GM12873 (cell line): ENCODE data around the gene METTL4.
A peak's percentile ranks its signal among the peaks of the same experiment; 100 is the strongest.

Experiments
- CTCF ChIP-seq: IDR thresholded peaks from 2 replicates; pipeline ENCODE4 v1.5.1; 2012; ENCODE audit warnings: low read depth, mild to moderate bottlenecking, moderate library complexity, low read length, control low read depth; ENCODE audit not compliant: insufficient read depth; ENCODE audit errors: missing control alignments

METTL4 gene

DNA sequence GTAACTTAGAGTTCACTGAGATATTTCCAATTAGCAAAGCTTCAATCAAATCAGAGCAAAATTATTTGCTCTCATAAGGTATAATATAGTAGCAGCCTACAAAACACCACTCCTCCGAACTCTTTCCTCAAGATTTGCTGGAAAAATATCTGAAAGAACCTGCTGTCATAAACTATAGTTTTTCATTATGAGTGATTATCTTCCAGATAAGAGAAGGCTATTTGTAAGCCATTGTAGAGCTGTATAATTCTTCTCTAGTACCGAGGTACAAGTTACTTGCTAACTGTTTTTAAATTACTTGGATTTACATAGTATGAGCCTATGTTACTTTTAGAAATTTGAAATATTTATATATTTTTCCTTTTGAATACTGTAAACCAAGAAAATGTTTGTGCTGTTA lies 2.1 kb upstream of the METTL4 start:
- TF ChIP-seq CTCF = no peak

DNA sequence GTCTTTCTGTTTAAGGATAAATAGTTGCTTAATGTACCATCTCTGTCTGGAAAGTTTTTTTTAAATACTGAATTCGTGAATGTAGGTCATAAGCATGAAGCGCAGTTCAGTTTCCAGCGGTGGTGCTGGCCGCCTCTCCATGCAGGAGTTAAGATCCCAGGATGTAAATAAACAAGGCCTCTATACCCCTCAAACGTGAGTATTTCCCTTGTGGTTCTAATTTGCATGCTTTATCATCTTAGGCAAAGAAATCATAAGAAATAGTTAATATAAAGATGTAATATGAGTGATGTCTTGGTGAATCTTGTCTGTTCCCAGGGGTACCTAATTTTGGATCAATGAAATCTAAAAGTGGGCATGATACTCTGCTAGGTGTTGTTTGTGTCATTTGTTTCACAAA lies 1.6 kb upstream of the METTL4 start:
- TF ChIP-seq CTCF = no peak

DNA sequence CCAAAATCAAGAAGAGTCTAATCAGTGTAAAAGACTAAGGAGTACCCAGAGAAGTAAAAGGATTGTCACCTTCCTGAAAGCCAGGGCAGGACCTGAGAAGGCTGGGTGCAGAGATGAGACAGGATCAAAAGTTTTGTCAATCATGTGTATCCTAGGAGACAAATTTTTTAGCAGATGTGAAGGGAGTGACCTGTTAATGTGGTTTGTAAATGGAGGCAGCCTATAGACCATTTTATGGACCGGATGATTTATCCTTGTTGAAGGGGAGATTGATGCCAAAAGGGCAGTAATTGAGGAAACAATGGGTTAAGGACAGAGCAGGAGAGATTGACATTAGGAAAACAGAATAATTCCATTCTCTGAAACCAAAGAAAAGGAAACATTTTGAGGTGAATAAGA lies 865 bp upstream of the METTL4 start:
- TF ChIP-seq CTCF = no peak

GRCh38 chr18:2570772-2571199 lies 519 bp downstream of the METTL4 start:
- TF ChIP-seq CTCF = peak; percentile 4

- no peak for TF ChIP-seq CTCF
These were observed 1.7 kb downstream of the METTL4 start for GRCh38 chr18:2569338-2570207.

DNA sequence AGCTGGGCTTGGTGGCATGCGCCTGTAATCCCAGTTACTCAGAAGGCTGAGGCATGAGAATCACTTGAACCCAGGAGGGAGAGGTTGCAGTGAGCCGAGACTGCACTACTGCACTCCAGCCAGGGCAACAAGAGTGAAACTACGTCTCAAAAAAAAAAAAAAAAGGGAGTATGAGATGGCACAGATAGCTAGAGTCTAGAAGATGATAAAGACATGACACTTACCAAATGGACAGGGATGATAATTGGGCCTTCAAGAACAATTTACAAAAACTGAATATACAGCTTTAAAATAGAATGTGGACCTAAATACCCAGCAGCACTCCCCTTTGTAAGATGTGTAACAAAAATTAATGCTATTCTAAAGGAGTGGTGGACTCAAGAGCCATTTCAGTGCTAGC lies 2.7 kb downstream of the METTL4 start:
- no peak for TF ChIP-seq CTCF

DNA sequence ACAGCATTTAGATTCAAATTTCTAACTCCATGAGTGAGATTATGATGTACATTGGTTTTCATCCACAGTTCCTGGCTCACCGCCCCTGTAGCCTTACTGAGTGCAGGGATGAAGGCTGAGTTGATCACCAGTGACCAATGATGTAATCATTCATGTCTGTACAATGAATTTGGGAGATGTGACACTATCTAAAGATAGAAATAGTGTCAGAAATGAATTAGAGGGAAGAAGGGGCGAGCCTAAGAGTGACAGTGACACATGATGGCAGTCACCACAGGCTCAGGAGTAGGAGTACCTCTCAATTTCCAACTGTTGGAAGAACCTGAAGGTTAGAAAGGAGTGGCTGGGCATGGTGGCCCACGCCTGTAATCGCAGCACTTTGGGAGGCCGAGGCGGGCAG lies 3.2 kb downstream of the METTL4 start:
- TF ChIP-seq CTCF = no peak
